HG02571 (cell line): ENCODE measurements around the gene RNF43.
A peak's percentile ranks its signal among the peaks of the same experiment; 100 is the strongest.

Experiments used
- ATAC-seq: cut with Tn5 transposase; IDR thresholded peaks from one replicate; pipeline ENCODE4 v1.9.1; 2021; ENCODE audit warnings: mild to moderate bottlenecking, moderate library complexity; ENCODE audit not compliant: unreplicated experiment

Gene RNF43

DNA sequence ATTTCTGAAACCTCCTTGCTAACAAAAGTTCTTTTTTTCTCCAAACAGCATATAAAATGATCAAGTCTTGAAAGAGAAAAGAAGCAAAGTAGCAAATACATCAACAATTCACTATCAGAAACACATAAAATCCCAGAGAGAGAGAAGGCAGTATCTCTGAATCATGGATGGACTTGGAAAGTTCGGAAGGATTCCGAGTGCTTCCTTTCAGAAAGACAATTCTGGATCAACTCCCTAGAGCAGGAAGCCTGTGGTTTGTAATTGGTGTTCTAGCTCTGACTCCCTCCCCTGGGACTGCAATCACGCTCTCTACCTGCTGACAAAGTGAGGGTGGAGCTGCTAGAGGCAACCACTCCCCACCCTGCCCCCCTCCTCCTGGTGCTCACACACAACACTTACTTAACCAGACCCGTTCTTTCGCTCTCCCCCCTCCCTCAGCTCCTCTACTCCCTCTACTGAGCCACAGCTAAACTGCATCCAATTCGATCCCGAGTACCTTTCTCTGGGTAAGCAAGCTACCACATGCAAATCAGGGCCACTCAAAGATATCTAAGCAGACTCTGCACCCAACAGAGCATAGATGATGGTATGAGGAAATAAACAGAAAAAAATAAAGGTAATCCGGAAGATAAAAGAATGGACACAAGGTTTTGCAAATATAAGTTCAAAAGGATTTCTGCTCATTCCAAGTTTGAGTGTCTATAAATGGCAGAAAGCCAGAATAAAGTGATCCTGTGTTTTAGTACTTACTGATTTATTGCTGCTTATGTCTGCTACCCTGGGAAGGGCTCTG is at the start of gene RNF43:
RNF43 (minus strand) TSS at position 235 of the 793 bp plus-strand sequence. CDS start 1,957 bp downstream, outside the sequence.
- ATAC-seq: peak; percentile 97

DNA sequence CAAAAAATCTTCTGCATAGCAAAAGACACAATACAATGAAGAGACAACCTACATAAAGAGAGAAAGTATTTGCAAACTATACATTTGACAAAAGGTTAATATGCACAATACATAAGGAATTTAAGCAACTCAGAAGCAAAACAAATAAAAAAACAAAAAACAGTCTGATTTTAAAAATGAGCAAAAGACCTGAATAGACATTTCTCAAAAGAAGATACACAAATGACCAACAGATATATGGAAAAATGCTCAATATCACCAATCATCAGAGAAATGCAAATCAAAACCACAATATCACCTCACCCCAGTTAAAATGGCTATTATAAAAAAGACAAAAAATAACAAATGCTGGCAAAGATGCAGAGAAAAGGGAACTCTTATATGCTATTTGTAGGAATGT is 38.2 kb upstream of the RNF43 start:
- no peak for ATAC-seq

DNA sequence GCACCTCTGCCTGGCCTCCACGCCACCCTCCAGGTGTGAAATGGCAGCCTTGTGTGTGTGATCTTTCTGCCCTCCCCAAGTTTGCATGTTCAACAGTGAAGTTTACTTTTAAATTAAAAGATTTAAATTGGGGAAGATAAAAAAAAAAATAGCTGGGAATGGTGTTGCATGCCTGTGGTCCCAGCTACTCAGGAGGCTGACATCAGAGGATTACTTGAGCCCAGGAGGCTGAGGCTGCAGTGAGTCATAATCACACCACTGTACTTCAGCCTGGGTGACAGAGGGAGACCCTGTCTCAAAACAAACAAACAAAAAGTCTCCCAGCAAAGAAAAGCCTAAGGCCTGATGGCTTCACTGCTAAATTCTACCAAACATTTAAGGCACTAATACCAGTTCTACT is 35.4 kb upstream of the RNF43 start:
- no peak for ATAC-seq

DNA sequence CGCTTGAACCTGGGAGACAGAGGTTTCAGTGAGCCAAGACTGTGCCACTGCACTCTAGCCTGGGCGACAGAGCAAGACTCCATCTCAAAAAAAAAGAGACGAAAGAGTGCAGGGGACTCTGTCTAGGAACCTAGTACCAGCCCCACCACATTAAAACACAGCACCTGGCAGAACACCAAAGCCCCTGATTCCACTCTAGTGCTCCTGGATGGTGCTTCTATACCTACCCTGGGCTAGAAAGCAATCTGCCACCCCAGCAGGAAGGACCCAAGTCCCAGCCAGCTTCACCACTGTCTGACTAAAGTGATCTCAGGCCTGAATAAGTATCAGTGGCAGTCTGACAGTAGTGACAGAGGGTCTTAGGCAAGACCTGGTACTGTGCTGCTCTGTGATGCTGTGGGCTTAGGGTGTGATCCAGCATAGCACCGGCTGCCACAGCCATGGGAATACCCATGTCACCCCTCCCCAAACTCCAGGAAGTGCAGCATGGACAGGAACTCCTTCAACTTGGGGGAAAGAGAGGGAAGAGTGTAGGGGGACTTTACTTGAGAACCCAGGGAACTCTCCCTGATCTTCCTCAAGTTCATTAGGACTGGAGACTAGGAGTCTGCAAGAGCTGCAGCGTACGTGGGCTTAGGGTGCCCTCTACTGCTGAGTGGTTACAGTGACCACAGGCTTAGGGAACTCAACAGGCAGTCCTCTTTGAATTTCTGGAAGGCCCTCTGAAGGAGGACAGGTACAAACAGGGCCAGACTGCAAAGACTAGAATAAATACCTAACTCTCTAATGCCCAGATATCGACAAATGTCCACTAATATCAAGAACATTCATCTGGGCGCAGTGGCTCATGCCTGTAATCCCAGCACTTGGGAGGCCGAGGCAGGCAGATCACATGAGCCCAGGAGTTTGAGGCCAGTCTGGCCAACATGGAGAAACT is 30.0 kb upstream of the RNF43 start:
- ATAC-seq: no peak

DNA sequence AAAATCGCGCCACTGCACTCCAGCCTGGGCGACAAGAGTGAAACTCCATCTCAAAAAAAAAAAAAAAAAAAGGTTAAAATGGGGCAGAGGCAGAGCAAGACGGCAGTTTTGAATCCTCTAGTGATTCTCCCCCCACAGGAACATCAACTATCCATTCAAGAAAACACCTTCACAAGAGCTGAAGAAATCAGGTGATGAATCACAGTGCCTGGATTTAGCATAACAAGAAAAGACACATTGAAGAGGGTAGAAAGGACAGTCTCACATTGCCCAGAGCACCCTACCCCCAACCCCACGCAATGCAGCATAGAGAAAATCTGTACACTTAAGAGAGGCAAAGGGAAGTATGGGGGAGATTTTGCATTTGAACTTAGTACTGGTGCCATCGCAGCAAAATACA is 28.8 kb upstream of the RNF43 start:
- ATAC-seq: no peak

DNA sequence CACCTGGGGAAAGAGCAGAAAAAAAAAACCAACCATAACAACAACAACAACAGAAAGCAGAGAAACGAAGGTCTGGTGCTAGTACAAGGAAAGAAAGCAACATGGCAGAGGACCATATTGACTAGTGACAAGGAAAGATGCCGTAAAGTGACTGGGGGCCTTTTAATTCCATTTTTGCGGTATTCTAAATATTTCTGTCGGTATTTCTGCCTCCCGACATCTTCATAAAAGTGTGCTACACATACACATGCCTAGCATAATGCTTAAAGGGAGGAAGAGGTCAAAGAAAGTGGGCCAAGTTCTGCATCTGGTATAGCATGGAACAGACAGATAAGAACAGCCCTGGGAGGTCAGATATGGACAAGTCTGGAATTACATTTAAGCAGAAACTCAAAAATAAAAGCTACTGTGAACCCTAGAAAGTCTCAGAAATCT is 19.5 kb upstream of the RNF43 start:
- ATAC-seq: no peak

DNA sequence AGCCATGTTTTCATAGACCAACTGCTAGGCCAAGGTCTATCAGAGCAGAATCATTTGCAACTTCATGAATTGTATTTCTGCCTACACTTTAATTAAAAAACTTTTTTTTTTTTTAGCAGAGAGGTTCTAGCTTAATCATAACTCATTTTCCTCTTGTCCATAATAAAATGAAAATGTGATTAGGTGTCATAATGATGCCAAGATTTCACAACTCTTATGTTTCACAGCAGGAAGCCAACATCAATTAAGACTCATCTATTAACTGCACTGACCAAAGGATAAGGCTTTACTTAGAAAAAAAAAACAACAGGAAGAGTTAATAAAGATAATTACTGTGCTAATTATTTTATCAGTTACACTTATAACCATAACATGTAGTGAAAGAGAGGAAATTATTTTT is 18.9 kb upstream of the RNF43 start:
- ATAC-seq: no peak

DNA sequence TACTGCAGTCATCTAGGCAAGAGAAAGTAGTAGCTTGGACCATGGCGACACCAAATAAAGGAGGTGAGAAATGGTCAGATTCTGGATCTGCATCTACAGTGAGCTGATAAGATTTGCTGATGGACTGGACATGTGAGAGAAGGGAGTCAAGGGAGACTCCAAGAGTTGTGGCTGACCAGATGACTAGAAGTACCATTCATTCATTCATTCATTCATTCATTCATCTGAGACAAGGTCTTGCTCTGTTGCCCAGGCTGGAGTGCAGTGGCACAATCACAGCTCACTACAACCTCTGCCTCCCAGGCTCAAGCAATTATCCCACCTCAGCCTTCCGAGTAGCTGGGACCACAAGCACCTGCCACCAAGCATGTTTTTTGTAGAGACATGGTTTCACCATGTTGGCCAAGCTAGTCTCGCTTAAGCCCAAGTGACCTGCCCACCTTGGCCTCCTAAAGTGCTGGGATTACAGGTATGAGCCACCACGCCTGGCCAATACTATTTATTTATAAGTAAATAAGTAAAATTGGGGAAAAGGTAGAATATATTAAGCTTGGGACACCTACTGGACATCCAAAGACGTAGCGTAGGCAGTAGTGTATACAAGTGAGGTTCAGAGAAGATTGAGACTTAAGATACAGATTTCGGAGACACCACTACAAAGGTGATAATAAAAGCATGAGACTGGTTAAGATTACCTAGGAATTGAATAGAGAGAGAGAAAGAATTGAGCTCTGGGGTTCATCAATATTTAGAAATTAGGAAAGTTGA is 15.7 kb upstream of the RNF43 start:
- ATAC-seq: no peak

DNA sequence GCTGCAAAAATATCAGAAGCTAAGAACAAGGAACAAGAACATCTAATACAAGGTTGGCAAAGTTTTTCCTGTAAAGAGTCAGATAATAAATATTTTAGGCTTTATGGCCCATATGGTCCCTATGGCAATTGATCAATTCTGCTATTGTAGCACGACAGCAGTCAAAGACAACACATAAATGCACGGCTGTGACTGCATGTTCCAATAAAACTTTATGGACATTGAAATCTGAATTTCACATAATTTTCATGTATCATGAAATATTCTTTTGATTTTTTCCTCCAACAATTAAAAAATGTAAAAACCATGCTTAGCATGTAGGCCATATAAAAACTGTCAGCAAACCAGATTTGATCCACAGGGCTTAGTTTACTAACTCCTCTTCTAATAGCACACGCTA is 10.5 kb upstream of the RNF43 start:
- ATAC-seq: no peak

DNA sequence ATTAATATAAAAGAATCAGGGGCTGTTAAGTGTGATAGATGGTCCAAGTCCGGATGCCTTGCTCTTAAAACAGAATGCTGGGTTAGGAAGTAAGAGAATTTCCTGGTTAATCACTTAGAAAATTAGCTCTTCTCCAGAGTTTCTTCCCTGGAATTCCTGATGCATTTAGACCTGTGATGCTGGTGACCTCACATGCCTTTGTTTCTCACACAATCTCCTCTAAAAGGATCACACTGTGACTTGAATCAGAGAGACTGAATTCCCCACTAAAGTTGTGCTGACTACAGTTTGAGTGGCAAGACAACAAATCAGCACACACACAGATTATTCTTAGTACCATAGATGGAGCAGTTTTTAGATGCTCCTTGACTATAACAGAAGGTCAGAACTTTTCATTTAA is 4.4 kb upstream of the RNF43 start:
- no peak for ATAC-seq

DNA sequence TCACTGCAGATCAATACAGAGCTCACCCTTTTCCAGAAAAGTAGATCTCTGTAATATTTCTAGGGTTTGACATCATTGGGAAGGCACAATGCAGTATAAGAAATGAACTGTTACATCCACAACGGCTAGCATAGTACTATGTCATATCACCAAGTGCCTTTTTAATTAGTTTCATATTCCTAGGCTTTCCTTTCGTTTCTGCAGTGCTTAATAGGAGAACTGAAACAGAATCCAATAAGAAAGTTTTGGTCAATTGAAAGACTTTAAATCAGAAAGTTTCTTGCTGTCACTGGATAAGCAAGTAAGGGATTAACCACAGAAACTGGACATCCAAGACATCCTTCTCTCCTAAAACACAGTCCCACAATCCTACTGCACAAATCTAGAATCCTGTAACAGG is 3.5 kb upstream of the RNF43 start:
- ATAC-seq: no peak

DNA sequence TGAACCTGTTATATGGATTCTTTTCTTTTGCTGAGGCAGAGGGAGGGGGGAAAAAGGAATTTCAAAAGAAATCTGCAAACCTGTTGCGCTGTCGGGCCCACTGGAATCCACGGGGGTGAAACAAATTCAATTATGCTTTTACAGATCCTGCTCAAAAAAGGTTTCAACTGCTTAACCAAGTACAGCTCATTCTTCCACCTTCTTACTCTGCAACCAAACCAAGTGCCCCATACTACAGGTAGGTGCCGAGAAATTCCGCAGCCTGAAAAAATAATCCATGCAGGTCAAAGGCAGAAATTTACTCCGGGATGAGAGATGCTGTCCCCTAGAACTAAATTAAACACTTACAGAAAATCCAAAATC is 416 bp downstream of the RNF43 start:
- ATAC-seq: no peak

DNA sequence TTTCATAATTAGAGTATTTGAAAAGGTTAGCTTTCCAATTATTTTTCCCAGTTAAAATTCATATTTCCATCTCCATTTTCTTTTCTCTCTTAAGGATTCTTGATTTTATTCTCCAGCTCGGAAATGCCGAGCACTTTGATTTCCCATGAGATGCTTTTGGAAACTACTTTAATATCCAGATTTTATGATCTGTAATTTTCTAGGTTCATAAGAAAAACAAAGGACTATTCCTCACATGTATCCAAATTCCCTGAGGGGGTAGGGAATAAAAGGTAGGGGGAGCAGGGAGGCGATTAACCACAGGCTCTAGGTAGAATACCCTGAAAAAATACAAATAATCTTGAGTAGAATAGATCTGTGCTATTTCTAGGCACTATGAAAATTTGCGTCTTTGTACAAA is 938 bp downstream of the RNF43 start:
- ATAC-seq: no peak

DNA sequence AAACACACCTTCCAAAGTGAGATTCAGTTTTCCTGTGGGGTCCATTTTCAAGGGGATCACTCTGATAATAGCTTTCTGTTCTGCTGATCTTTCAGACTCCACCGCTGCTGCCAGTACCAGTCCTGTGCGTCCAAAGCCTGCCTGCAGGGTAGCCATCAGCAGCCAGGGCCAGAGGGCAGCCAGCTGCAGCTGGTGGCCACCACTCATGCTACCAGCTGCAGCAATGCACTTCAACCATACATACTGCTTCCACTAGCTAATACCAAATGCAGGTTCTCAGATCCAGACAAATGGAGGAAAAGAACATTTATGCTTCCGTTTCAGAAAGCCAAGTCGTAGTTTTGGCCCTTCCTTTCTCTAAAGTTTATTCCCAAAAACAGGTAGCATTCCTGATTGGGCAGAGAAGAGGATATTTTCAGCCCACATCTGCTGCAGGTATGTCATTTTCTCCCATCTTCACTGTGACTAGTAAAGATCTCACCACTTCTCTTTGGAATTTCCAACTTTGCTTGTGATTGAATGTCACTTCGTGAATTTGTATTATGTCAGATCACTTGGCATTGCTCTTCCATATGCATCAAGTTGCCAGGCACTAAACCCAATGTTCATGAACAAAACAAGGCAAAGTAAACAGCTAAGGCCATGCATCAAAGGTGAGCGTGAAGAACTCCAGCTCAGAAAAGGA is 1.8 kb downstream of the RNF43 start:
- no peak for ATAC-seq

DNA sequence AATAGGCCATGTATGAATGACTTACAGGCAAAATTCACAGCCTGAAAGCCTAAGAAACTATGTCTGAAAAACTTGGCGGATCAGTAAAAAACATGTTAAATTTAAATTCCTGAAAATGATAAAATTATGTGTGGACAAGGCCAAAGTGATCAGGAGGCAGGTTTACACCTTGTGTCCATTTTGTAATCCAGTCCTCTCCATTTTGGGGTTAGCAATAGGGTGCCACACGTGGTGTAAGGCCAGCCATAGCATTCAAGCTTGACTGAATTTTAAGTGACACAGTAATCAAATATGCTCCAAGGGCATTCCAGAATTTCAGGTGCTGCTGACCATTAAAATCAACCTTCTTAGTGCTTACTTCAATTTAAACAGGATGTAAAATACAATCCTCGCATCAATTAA is 2.7 kb downstream of the RNF43 start:
- no peak for ATAC-seq

DNA sequence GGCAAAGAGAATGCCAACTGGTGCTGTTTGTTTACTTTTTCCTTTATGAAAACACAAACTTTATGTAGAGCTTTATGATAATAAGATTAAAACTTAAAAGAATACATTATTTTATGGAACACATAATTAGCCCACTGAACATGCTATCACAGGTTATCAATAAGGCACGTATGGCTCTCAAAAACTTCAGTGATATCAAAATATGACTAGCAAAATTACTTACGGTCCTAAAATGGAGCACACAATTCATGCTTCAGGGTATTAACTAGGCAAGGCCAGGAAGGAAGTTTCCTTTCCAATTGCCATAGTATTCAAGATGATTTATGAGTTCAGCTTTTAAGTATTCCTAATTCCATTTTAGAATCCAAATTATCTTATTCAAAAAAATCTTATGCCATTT is 3.6 kb downstream of the RNF43 start:
- ATAC-seq: no peak

DNA sequence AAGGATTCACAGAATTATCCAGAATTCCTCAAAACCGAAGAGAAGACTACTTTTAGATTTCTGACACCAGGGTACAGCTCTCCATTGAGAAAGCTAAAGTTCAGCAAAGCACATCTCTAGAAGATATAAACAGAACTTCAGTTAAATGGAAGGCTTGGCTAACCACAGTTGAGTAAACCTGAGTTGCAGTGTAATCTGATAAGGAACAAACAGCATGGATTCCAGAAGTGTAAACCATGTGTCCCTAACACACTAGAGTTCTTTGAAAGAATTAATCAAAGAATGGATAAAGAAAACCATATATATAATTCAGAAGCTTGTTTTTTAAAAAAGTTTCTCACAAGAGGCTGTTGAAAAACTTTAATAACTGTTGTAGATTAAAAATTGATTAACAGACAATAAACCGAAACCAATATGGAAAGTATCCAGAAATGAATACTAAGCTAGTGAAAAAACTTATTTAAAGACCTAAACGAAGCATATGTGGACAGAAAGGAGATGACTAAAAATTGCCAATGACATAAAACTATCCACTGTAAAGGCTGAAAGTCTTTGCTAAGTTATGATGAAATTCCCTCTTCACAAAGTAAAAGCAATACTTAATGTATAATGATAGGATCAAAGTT is 4.3 kb downstream of the RNF43 start:
- no peak for ATAC-seq

DNA sequence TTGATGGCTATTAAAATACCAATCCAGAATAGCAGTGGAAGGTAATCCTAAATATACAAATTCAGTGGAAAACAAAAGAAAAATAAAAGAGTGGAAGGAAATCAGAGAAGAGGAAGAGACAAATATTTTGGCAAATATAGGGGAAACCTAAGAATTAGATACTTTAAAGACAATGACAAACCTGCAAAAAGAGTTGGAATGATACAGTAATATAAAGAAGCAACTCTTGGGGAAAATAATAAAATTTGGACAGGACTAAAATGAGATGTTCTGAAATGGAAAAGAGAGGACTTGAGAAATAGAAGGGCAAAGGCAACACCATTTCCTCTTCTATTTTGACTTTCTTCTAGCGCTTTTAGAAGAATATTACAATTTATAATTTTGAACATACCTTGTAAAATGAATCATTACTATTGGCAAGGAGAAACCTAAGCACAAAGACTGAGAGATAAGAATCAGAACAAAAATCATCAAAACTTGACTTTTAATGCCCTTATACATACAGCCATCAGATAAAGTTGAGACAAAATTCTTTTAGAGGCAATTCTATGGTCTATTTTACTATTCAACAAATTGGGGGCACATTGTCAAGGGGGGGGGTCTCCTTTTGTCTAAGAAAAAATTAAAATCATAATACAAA is 5.2 kb downstream of the RNF43 start:
- ATAC-seq: no peak

DNA sequence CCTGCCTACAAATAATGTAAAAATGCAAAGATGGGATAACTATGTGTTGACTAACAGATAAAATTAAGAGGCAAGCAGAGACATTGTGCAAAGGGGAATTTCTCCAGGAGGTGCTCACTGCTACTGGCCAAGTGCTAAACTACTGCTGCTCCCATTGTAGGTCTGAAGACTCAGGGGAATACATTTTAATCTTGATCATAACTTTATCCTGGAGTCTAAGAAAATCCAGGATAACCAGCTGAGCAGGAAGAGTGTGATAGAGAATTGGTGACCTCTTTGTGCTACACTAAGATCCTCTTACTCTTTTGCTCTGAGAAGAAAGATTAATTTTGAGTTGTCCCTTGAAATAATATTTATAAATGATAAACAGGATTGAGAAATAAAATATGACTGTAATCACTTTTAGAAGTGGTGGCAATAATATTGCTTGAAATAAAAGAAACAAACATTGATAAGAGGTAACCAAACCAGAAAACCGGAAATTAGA is 5.9 kb downstream of the RNF43 start:
- no peak for ATAC-seq
